Adrenal gland (tissue), 19 donors: Measurements from ENCODE around the gene ACTL10. TPM values are rescaled to one million over a fixed set of nuclear protein-coding genes. Genes with fewer than 3 reads are reported as not detected.
A peak's percentile ranks its signal among the peaks of the same experiment; 100 is the strongest.

Experiments used
- DNase-seq, 7 donors: peaks; one replicate each; pipeline ENCODE4 v3.0.0-alpha.2; 2019 to 2020
- H3K27ac ChIP-seq, 5 donors: fragments of 200-600 bp; sonication (generic) in 4 of 5; 1 replicate in 3 of 5; 2 replicates in 2 of 5; pipeline versions ENCODE4 v1.5.1 to v1.8.0; 2016 to 2020; ENCODE audit warnings: mild to moderate bottlenecking in 1 of 5
- H3K27me3 ChIP-seq: fragments of 200-600 bp; 2 replicates; pipeline ENCODE4 v1.8.0; 2021
- H3K36me3 ChIP-seq, 2 donors: fragments of 200-600 bp; replicated peaks in 1 of 2; 1 replicate in 1 of 2; 2 replicates in 1 of 2; pipeline versions ENCODE4 v1.5.1 to v1.8.0; 2018 to 2022
- H3K4me1 ChIP-seq, 2 donors: fragments of 200-600 bp; replicated peaks in 1 of 2; 1 replicate in 1 of 2; 2 replicates in 1 of 2; pipeline versions ENCODE4 v1.5.1 to v1.8.0; 2018 to 2021
- H3K4me3 ChIP-seq, 4 donors: fragments of 200-600 bp; sonication (generic) in 3 of 4; one replicate each; pipeline ENCODE4 v1.5.1; 2016 to 2018
- H3K9me3 ChIP-seq, 3 donors: fragments of 200-600 bp; sonication (generic) in 1 of 3; replicated peaks in 1 of 3; 1 replicate in 2 of 3; 2 replicates in 1 of 3; pipeline versions ENCODE4 v1.5.1 to v1.8.0; 2016 to 2021
- POLR2A ChIP-seq, 2 donors: fragments of 450-650 bp; IDR thresholded peaks; one replicate each; pipeline ENCODE4 v1.6.1; 2017; ENCODE audit warnings: antibody characterized with exemption in 2 of 2, mild to moderate bottlenecking in 2 of 2, moderate library complexity in 1 of 2
- WGBS, 4 donors: extraction: QIAGEN DNeasy Blood & Tissue Kit in 2 of 4; methylation state at CpG; one replicate each; pipeline versions ENCODE4 v1.1.5 to v1.1.7; 2013 to 2017; 5-methylcytosine and 5-hydroxymethylcytosine counted together
- intact Hi-C, 2 donors: fragments of 100-400 bp; cut with DNase I; formaldehyde crosslinking; loops; one replicate each; pipeline versions ENCODE4 v1.14.1 to v1.15.0; 2022 to 2023
- long read RNA-seq, 10 donors: library from polyadenylated mRNA in 3 of 10; unstranded in 2 of 10; stranded (forward) in 1 of 10; transcript quantifications; one replicate each; pipeline ENCODE4 v2.0.0 and lab custom pipeline, GENCODE V29; 2021 to 2026
- polyA plus RNA-seq, 3 donors: library from polyadenylated mRNA; stranded (reverse); fragments of 200-250 nt in 2 of 3; fragments of 350-450 nt in 1 of 3; fragmentation: Illumina TruSeq in 1 of 3; extraction: RNeasy Lipid Tissue Mini Kit (QIAGEN cat#74804) in 1 of 3; gene quantifications; one replicate each; pipeline ENCODE4 v1.2.3, GENCODE V29; 2013 to 2014
- total RNA-seq, 9 donors: library from RNA; depleted of rRNA in 4 of 9; stranded (reverse); fragments of >200 nt in 4 of 9; fragments of 120-200 nt in 1 of 9; fragmentation: NEBNext Ultra II Directional in 1 of 9; extraction: Animal tissue kit (Norgen Biotek cat#: 25700) in 1 of 9; gene quantifications; one replicate each; pipeline versions ENCODE4 v1.1.0 to v1.2.4, GENCODE V29; 2013 to 2023
- TF ChIP-seq, protein P1 (sequence below), 6 experiments: fragments of 450-650 bp in 4 of 6; fragments of 200-600 bp in 2 of 6; sonication (generic) in 1 of 6; IDR thresholded peaks; 1 replicate in 5 of 6; 2 replicates in 1 of 6; pipeline versions ENCODE4 v1.5.1 to v1.8.0; 2016 to 2021; ENCODE audit warnings: antibody characterized with exemption in 6 of 6, mild to moderate bottlenecking in 2 of 6, moderate library complexity in 1 of 6
- donor health status: healthy with polysubstance abuse.
- donor health status: Bipolar disorder and iron deficiency.
- donor health status: DM: yes; HTN: yes; CAD: no.
- donor health status: DM: no; HTN: no; CAD: no.
- donor health status: DM: no; HTN: no; CAD: no.
- donor health status: DM: yes; HTN: yes; CAD: no.

ACTL10 gene
- 1 to 10 TPM in 4 of 9 donors, under 1 TPM in 5; 0.38 to 3.1 (median 0.75) TPM for total RNA-seq
- polyA plus RNA-seq, result under 1 TPM; 0.18 to 0.48 (median 0.47) TPM
- long read RNA-seq, donor 1, result 0 reads
- long read RNA-seq, donor 2, result 0 reads
- long read RNA-seq, donor 3, partial matches to known transcripts, result 0 of 1 reads
- long read RNA-seq, donor 3, other reads (novel, unspliced or antisense), result 0 of 1 reads
- long read RNA-seq, donor 4, result 0 reads
- long read RNA-seq, donor 5, partial matches to known transcripts, result 0 of 3 reads
- long read RNA-seq, donor 5, other reads (novel, unspliced or antisense), result 0 of 3 reads
- long read RNA-seq, donor 6, partial matches to known transcripts, result 0 of 1 reads
- long read RNA-seq, donor 6, other reads (novel, unspliced or antisense), result 0 of 1 reads
- long read RNA-seq, donor 7, result 0 reads
- long read RNA-seq, donor 8, partial matches to known transcripts, result 0 of 2 reads
- long read RNA-seq, donor 8, other reads (novel, unspliced or antisense), result 0 of 2 reads
- long read RNA-seq, donor 9, result 0 reads
- long read RNA-seq, donor 10, result 0 reads

DNA sequence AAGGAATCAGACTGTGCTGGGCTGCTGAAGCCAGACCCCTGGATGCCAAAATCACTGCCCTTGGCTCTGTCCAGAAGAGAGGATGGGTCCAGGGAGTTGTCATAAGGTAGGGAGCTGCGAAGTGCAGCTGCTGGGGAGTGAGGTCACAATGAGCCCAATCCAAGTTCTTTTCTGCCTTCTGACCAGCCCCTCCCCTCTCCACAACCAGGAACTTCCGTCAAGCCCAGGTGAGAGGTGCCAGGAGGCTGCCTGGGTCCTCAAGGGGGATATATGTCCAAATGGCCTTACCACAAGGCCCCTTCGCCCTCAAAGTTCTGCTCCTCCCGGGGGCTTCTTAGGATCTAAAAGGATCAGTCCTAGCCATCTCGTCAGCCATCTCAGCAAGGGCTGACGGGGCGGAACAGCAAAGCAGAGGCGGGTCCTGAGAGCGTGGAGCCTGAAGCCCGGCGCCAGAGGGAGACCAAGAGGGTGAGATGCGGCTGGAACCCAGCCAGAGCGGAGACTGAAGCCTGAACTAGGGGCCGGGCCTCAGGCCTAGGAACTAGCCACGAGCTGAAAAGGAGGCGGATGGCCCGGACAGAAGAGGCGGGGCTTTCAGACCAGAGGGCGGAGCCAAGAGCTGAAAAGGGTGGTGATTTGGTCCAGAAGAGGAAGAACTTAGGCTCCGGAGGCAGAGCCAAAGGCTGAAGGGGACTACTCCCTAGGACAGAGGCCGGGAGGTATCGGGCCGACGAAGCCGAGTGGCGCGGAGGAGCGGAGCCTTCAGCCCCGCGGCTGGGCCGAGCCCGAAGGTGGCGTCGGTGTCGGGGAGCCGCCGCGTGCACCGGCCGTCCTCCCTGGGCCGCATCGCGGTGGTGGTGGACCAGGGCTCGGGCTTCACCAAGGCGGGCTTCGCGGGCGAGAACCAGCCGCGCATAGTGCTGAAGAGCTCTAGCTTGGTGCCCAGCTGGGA, at the start of gene ACTL10:
TSS of gene ACTL10 (plus strand) at position 651 of the 952 bp plus-strand sequence. CDS start 555 bp downstream, outside the sequence.
- WGBS, 4 donors, result 5 to 15% (median 9%) methylated on average over 21 to 50 of the region's 50 CpGs
- peaks cover 27 to 41% of the 10 kb centered on the region in 2 donors for H3K4me1 ChIP-seq

DNA sequence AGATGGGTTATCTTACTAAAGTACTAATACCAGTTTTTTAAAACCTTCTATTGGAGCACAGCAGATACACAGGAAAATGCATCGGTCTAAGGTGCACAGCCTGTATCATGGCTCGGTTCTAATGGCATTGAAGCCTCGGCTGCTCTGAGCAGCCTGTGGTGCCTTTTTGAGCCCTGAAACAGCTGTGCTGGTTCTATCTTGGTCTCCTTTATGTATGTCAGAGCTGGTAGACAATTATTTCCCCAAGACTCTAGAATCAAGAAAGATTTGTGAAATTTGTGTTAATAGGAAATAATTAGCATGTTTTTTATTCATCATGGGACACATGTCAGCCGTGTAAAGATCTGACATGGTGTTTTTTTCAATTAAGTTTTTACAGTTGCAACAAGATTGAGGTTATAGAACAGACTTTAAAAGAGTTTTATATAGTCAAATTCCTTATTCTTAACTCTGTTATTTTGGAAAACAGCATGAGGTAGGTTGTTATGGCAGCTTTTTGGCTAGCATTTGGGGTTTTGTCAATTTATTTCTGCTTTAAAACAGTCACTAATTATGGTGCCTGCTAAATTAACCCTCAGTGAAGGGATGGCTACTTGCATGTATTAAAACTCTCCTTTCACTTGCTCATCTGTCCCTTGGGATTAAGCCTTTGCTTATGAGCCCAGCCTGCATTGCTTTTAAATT, 44.9 kb upstream of the ACTL10 start:
- peaks cover 0 to 17% of the 10 kb centered on the region in 2 donors for H3K36me3 ChIP-seq

More for the DNA sequence above, at the start of gene ACTL10:
- intact Hi-C loops, result no loop called here
- Histone ChIP-seq H3K9me3 (no peaks in the 10 kb centered on the region), H3K27ac (peak within 1 kb of the TSS; percentile 62 to 87 (median 76)), H3K36me3 (peaks cover 0 to 31% of the 10 kb centered on the region in 2 donors), H3K27me3 (no peaks in the 10 kb centered on the region), H3K4me3 (peak within 1 kb of the TSS in 2 of 4 donors; percentile 23 to 54)
- TF ChIP-seq POLR2A (IDR thresholded peaks at IDR 0.05), result peak; percentile 36 to 89
- TF ChIP-seq, protein P1, sequence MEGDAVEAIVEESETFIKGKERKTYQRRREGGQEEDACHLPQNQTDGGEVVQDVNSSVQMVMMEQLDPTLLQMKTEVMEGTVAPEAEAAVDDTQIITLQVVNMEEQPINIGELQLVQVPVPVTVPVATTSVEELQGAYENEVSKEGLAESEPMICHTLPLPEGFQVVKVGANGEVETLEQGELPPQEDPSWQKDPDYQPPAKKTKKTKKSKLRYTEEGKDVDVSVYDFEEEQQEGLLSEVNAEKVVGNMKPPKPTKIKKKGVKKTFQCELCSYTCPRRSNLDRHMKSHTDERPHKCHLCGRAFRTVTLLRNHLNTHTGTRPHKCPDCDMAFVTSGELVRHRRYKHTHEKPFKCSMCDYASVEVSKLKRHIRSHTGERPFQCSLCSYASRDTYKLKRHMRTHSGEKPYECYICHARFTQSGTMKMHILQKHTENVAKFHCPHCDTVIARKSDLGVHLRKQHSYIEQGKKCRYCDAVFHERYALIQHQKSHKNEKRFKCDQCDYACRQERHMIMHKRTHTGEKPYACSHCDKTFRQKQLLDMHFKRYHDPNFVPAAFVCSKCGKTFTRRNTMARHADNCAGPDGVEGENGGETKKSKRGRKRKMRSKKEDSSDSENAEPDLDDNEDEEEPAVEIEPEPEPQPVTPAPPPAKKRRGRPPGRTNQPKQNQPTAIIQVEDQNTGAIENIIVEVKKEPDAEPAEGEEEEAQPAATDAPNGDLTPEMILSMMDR (IDR thresholded peaks at IDR 0.05), result peak; percentile 7 to 48 (median 42)
- peak; percentile 92 to 99 (median 99) for DNase-seq

DNA sequence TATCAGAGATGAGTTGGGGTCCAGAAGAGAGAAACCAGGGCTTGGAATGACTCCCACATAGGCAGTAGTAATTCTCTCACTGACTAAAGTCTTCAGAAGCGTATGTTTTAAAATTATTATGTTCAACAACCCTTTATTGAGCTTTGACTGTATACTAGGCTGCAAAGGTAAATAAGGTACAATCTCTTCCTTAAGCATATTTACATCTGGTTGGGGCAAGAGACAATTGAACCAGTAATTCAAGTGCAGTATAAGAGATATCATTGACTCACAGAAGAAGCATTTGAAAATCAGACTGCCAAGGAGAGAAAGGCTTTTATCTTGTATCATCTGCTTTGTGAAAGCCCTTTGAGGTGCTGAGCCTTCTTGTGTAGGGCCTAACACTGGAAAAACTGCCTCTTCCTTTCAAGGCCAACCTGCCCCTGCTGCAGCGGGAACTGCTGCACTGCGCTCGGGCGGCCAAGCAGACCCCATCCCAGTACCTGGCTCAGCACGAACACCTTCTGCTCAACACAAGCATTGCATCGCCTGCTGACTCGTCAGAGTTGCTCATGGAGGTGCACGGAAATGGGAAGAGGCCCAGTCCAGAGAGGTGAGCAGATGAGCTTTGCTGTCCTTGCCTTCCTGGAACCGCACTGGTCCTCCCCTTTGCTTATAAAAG, 43.9 kb upstream of the ACTL10 start:
- H3K27ac ChIP-seq, result no peak overlapping the region
- TF ChIP-seq, protein P1 (IDR thresholded peaks at IDR 0.05), result no peak
- no peak overlapping the region for H3K4me3 ChIP-seq
- H3K27me3 ChIP-seq, result no peaks in the 10 kb centered on the region
- H3K9me3 ChIP-seq, result no peaks in the 10 kb centered on the region
- WGBS, 4 donors, result 95 to 98% (median 95%) methylated on average over 9 to 10 of the region's 10 CpGs
- DNase-seq, result no peak
- H3K36me3 ChIP-seq, result peaks cover 0 to 17% of the 10 kb centered on the region in 2 donors
- intact Hi-C loops, result no loop called here
- H3K4me1 ChIP-seq, result no peaks in the 10 kb centered on the region

More for the DNA sequence above, 44.9 kb upstream of the ACTL10 start:
- Histone ChIP-seq H3K4me1 (no peaks in the 10 kb centered on the region), H3K4me3 (no peak overlapping the region), H3K27me3 (no peaks in the 10 kb centered on the region), H3K9me3 (no peaks in the 10 kb centered on the region), H3K27ac (no peak overlapping the region)
- 91 to 95% (median 94%) methylated on average over 4 of the region's 4 CpGs for WGBS, 4 donors
- intact Hi-C loops, result no loop called here
- no peak for DNase-seq
- TF ChIP-seq, protein P1 (IDR thresholded peaks at IDR 0.05), result no peak
- no peak for TF ChIP-seq POLR2A (IDR thresholded peaks at IDR 0.05)
